Lung (tissue), 12 donors: Measurements from ENCODE around the gene FAM120A. TPM values are rescaled to one million over a fixed set of nuclear protein-coding genes. Genes with fewer than 3 reads are reported as not detected.

Experiments used
- ATAC-seq: fragments of 200-7000 bp; cut with Tn5 transposase; one replicate; pipeline ENCODE4 v1.9.1; 2020; ENCODE audit warnings: moderate number of reproducible peaks; ENCODE audit not compliant: insufficient read depth, low FRiP score
- DNase-seq, 3 donors: peaks; one replicate each; pipeline ENCODE4 v3.0.0-alpha.2; 2013 to 2017
- H3K27ac ChIP-seq, 2 donors: one replicate each; pipeline ENCODE4 v1.5.1; 2013; ENCODE audit warnings: mild to moderate bottlenecking in 2 of 2, moderate library complexity in 2 of 2, control low read depth in 1 of 2, inconsistent platforms in 1 of 2, low read depth in 1 of 2, low read length in 1 of 2
- H3K27me3 ChIP-seq, 3 donors: one replicate each; pipeline ENCODE4 v1.5.1; 2013; ENCODE audit warnings: low read length in 2 of 3; ENCODE audit not compliant: control insufficient read depth in 3 of 3, insufficient read depth in 3 of 3
- H3K36me3 ChIP-seq, 4 donors: one replicate each; pipeline ENCODE4 v1.5.1; 2013; ENCODE audit warnings: low read length in 4 of 4, mild to moderate bottlenecking in 1 of 4, moderate library complexity in 1 of 4; ENCODE audit not compliant: control insufficient read depth in 4 of 4, insufficient read depth in 4 of 4
- H3K4me1 ChIP-seq, 5 donors: one replicate each; pipeline ENCODE4 v1.5.1; 2013; ENCODE audit warnings: low read length in 5 of 5, mild to moderate bottlenecking in 2 of 5, moderate library complexity in 1 of 5; ENCODE audit not compliant: control insufficient read depth in 5 of 5, insufficient read depth in 5 of 5
- H3K4me3 ChIP-seq: one replicate; pipeline ENCODE4 v1.5.1; 2013; ENCODE audit warnings: mild to moderate bottlenecking, control low read depth, moderate library complexity
- H3K9ac ChIP-seq, 2 donors: one replicate each; pipeline ENCODE4 v1.5.1; 2013; ENCODE audit warnings: low read length in 2 of 2, control low read depth in 1 of 2; ENCODE audit not compliant: insufficient read depth in 1 of 2
- H3K9me3 ChIP-seq, 4 donors: one replicate each; pipeline ENCODE4 v1.5.1; 2013; ENCODE audit warnings: low read length in 3 of 4, mild to moderate bottlenecking in 1 of 4, moderate library complexity in 1 of 4; ENCODE audit not compliant: control insufficient read depth in 4 of 4, insufficient read depth in 3 of 4
- WGBS, 2 donors: extraction: QIAGEN DNeasy Blood & Tissue Kit; methylation state at CpG; one replicate each; pipeline ENCODE4 v1.1.7; 2013; 5-methylcytosine and 5-hydroxymethylcytosine counted together
- polyA plus RNA-seq, 2 donors: library from polyadenylated mRNA; stranded (reverse); fragments of 200-250 nt; gene quantifications; one replicate each; pipeline ENCODE4 v1.2.1, GENCODE V29; 2013
- total RNA-seq, 2 donors: library from RNA; depleted of rRNA in 1 of 2; stranded (reverse); fragments of >200 nt in 1 of 2; gene quantifications; one replicate each; pipeline ENCODE4 v1.2.1, GENCODE V29; 2014 to 2021
- TF ChIP-seq, protein P1 (sequence below): IDR thresholded peaks from 2 replicates; pipeline ENCODE4 v1.5.1; 2012; ENCODE audit warnings: mild to moderate bottlenecking; ENCODE audit errors: control extremely low read depth, extremely low read depth
- donor health status: control.
- donor health status: control.
- donor health status: Bipolar disorder and iron deficiency.
- donor health status: healthy.
- donor health status: DM: yes; HTN: yes; CAD: no.

FAM120A gene
- total and polyA plus RNA-seq, 4 donors = 44.9 to 134 (median 91.2) TPM

DNA sequence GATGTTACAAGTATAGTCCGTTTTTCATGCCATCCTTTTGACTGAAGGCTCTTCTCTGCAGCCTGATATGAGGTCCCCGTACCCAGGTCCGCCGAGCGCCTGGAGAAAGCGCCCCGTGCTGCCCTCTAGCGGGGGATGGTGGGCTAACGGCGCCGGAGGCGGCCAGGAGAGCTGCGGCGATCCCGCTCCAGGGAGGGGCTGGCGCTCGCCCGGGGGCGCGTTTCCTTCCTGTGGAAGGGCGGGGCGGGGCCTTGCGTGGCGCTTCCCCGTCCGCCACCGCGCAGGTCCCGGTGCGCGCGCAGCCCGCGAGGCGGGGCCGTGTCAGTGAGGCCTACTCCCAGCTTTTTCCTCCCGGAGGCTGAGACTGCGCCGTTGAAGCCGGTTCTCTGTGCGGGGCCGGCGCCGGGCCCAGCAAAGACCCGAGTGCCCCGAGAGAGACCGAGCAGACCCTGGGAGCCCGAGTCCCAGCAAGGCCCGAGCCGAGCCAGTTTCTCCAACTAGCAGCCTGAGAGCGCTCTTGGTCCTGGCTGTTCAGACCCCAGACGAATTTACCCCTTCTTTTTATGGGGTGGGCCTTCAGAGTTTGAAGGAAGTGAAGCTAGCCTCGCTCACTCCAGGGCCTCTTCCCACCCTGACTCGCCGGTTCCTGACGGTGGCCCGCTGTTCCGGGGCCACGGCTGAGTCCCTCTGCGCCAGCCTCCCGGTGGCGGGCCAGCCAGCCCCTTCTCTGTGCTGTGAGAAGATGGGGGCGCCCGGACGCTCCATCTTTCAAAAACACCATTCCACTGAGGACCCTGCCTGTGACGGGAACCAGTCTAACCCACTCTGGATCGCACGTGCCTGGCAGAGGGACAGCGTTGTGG is 115.2 kb downstream of the FAM120A start:
- Histone ChIP-seq H3K9me3 (peaks cover 0 to 3% (median 0%) of the 10 kb centered on the region in 4 donors), H3K27ac (peak overlapping the region; percentile 94 to 96), H3K27me3 (no peaks in the 10 kb centered on the region), H3K4me3 (peak overlapping the region; percentile 24), H3K4me1 (peaks cover 0 to 13% (median 7%) of the 10 kb centered on the region in 5 donors), H3K36me3 (peaks cover 8 to 24% (median 20%) of the 10 kb centered on the region in 4 donors), H3K9ac (peak overlapping the region; percentile 67 to 77)
- ATAC-seq = peak; percentile 99
- 1% methylated on average over 51 to 69 of the region's 69 CpGs for WGBS, 2 donors
- peak; percentile 97 to 99 (median 99) for DNase-seq
- TF ChIP-seq, protein P1, sequence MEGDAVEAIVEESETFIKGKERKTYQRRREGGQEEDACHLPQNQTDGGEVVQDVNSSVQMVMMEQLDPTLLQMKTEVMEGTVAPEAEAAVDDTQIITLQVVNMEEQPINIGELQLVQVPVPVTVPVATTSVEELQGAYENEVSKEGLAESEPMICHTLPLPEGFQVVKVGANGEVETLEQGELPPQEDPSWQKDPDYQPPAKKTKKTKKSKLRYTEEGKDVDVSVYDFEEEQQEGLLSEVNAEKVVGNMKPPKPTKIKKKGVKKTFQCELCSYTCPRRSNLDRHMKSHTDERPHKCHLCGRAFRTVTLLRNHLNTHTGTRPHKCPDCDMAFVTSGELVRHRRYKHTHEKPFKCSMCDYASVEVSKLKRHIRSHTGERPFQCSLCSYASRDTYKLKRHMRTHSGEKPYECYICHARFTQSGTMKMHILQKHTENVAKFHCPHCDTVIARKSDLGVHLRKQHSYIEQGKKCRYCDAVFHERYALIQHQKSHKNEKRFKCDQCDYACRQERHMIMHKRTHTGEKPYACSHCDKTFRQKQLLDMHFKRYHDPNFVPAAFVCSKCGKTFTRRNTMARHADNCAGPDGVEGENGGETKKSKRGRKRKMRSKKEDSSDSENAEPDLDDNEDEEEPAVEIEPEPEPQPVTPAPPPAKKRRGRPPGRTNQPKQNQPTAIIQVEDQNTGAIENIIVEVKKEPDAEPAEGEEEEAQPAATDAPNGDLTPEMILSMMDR = peak; percentile 93

DNA sequence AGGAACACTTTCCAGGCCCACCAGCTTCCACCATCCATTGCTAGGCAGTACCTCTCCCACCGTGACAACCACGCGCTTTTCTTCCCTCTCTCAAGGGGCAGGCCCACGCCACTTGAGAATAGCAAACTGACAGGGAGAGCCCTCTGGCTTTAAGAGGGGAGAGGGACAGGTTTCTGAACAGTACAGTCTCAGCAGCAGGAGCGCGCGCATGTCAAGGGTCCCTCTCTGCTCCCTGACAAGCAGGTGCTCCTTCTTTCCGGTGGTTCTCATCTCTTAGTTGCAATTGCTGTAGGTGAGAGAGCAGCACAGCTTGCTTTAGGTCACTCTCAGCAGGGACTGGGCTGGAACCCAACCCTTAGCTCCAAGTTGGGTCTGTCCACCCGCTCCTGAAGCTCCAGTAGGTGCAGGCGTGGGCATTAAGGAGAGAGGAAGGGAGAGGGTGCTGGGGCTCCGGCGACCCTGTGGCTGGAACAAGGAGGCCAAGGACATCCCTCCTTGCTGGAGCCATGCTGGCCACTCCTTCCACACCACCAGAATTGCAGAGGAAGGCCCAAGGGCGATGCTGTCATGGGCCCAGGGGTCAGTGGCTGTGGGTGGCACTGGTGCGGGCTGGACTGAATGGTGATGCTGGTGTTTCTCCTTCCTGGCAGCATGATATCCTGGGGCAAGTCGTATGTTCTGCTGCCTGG is 115.9 kb downstream of the FAM120A start:
- DNase-seq (peak in 2 of 3 donors; percentile 37 to 48), ATAC-seq (peak; percentile 0)
- Histone ChIP-seq H3K4me1 (peaks cover 0 to 13% (median 7%) of the 10 kb centered on the region in 5 donors), H3K9ac (peak overlapping the region; percentile 67 to 77), H3K27ac (peak overlapping the region; percentile 94 to 96), H3K4me3 (peak overlapping the region; percentile 24), H3K9me3 (peaks cover 0 to 3% (median 0%) of the 10 kb centered on the region in 4 donors), H3K27me3 (no peaks in the 10 kb centered on the region), H3K36me3 (peaks cover 8 to 16% (median 14%) of the 10 kb centered on the region in 4 donors)
- WGBS, 2 donors = 60 to 69% methylated on average over 15 of the region's 15 CpGs
- TF ChIP-seq, protein P1 = no peak

DNA sequence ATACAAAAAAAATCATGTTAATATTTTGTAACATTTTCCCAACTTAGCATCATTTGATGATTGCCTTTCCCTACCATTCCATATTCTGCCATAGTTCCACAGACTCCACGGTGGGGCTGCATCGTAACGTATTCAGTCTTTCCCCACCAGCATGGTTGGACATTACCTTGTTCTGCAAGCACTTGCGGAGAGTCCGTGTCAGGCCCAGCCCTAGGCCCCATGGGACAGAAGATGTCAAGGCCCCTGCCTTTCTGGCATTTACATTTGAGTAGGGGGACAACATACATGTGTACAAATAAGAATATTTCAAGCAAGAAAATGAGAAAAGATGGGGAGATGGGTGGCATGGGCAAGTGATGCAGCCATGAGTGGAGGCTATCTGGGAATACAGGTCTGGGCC is 116.7 kb downstream of the FAM120A start:
- H3K27me3 ChIP-seq = no peaks in the 10 kb centered on the region
- 96% methylated on average over 5 of the region's 5 CpGs for WGBS, 2 donors
- H3K27ac ChIP-seq = no peak overlapping the region
- peaks cover 0 to 13% (median 7%) of the 10 kb centered on the region in 5 donors for H3K4me1 ChIP-seq
- H3K9ac ChIP-seq = no peak overlapping the region
- H3K9me3 ChIP-seq = peaks cover 0 to 3% (median 0%) of the 10 kb centered on the region in 4 donors
- TF ChIP-seq, protein P1 = no peak
- DNase-seq (no peak), ATAC-seq (no peak)
- H3K4me3 ChIP-seq = no peak overlapping the region
- peaks cover 4 to 13% (median 8%) of the 10 kb centered on the region in 4 donors for H3K36me3 ChIP-seq
